Mucosa of descending colon (tissue), 3 donors: Measurements from ENCODE around the gene ENKUR. TPM values are rescaled to one million over a fixed set of nuclear protein-coding genes. Genes with fewer than 3 reads are reported as not detected.

Experiments used
- ATAC-seq: fragments of 200-7000 bp; cut with Tn5 transposase; one replicate; pipeline ENCODE4 v1.9.1; 2020; ENCODE audit warnings: mild to moderate bottlenecking, moderate library complexity
- DNase-seq, 3 donors: peaks; one replicate each; pipeline ENCODE4 v3.0.0-alpha.2; 2020
- H3K36me3 ChIP-seq: fragments of 200-600 bp; one replicate; pipeline ENCODE4 v1.8.0; 2021; ENCODE audit warnings: low read depth, mild to moderate bottlenecking
- H3K4me1 ChIP-seq: fragments of 200-600 bp; one replicate; pipeline ENCODE4 v1.8.0; 2021; ENCODE audit warnings: low read depth, mild to moderate bottlenecking
- H3K4me3 ChIP-seq: fragments of 200-600 bp; one replicate; pipeline ENCODE4 v1.8.0; 2021; ENCODE audit warnings: mild to moderate bottlenecking
- H3K9me3 ChIP-seq: fragments of 200-600 bp; one replicate; pipeline ENCODE4 v1.8.0; 2021; ENCODE audit warnings: mild to moderate bottlenecking
- CTCF ChIP-seq: fragments of 200-600 bp; IDR thresholded peaks from one replicate; pipeline ENCODE4 v1.8.0; 2022; ENCODE audit warnings: antibody characterized with exemption, mild to moderate bottlenecking
- intact Hi-C, 2 donors: fragments of 100-400 bp; cut with DNase I in 1 of 2; cut with micrococcal nuclease in 1 of 2; formaldehyde crosslinking; loops; one replicate each; pipeline versions ENCODE4 v1.11.0 to v1.11.1; 2022; cut with DNase I, micrococcal nuclease
- total RNA-seq, 3 donors: library from RNA; stranded (reverse); fragmentation: NEBNext Ultra II Directional in 2 of 3; extraction: Animal tissue kit (Norgen Biotek cat#: 25700) in 2 of 3; gene quantifications; one replicate each; pipeline versions ENCODE4 v1.2.1 to v1.2.4, GENCODE V29; 2021 to 2023
- donor health status: DM: no; HTN: no; CAD: no; lungs with moderate emphysema.
- donor health status: DM: no; HTN: no; CAD: no.
- donor health status: DM: no; HTN: yes; CAD: no.

ENKUR gene
- total RNA-seq, 3 donors from 2014 or later, result 0.32 to 0.98 (median 0.77) TPM

- intact Hi-C loops, result no loop called here
- no peak overlapping the region for H3K4me3 ChIP-seq
- H3K9me3 ChIP-seq, result no peaks in the 10 kb centered on the region
- no peaks in the 10 kb centered on the region for H3K4me1 ChIP-seq
- H3K36me3 ChIP-seq, result no peaks in the 10 kb centered on the region
- DNase-seq (no peak), ATAC-seq (no peak)
- no peak for TF ChIP-seq CTCF
These were observed 50.9 kb downstream of the ENKUR start for GRCh38 chr10:24965051-24965450.

DNA sequence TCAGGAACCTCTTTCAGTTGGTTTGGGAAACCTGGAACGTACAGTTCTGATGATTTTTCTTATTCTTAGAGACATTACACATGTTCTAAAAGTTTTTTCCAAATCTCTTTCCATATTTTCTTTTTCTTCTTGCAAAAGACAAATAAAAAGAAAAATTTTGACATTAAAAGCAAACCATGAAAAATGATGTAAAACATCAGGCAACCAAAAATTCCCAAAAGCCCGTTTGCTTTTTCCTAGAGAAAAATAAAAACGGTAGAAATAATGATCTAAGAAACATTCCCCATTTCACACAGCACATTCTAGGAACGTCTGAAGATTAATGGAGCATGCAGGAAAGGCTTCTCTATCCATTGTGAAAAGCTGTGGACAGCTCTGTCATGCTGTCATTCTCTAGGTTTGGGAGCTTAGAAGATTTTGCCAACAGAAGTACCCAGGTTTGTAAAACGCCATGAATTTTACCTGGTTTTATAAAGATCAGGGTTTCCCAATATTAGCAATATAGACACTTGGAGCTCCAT is 52.4 kb downstream of the ENKUR start:
- intact Hi-C loops, result no loop called here
- no peaks in the 10 kb centered on the region for H3K36me3 ChIP-seq
- no peak for TF ChIP-seq CTCF

GRCh38 chr10:24962995-24963394 is 53.0 kb downstream of the ENKUR start:
- no peak for TF ChIP-seq CTCF
- Histone ChIP-seq H3K36me3 (no peaks in the 10 kb centered on the region), H3K4me1 (no peaks in the 10 kb centered on the region), H3K9me3 (no peaks in the 10 kb centered on the region), H3K4me3 (no peak overlapping the region)
- intact Hi-C loops, result no loop called here
- peak; percentile 97 for ATAC-seq
- DNase-seq, result peak in 1 of 3 donors; percentile 47

More for the DNA sequence above, 52.4 kb downstream of the ENKUR start:
- no peaks in the 10 kb centered on the region for H3K4me1 ChIP-seq
- no peaks in the 10 kb centered on the region for H3K9me3 ChIP-seq
- no peak for DNase-seq
- no peak overlapping the region for H3K4me3 ChIP-seq
- ATAC-seq, result no peak

DNA sequence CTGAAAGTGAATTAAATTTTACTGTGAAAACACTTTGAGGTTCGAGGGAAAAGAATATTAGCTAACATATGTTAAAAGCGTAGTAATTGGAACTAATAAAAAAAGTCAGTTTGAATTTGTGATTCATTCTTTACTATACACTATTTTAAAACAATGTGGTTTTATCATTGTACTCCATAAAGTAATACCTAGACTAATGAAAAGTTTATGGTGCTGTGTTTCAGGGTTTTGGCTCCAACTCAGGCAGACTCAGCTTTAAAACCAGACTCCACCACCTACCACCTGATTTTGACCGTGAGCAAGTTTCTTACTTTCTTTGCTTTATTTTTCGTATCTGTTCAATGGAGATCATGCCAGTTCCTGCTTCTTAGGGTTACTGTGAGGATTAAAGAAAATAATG is 54.4 kb downstream of the ENKUR start:
- peak; percentile 11 for ATAC-seq
- DNase-seq, result no peak
- intact Hi-C loops, result no loop called here
- TF ChIP-seq CTCF, result no peak
- no peaks in the 10 kb centered on the region for H3K9me3 ChIP-seq
- no peak overlapping the region for H3K4me3 ChIP-seq
- no peaks in the 10 kb centered on the region for H3K4me1 ChIP-seq
- no peaks in the 10 kb centered on the region for H3K36me3 ChIP-seq

DNA sequence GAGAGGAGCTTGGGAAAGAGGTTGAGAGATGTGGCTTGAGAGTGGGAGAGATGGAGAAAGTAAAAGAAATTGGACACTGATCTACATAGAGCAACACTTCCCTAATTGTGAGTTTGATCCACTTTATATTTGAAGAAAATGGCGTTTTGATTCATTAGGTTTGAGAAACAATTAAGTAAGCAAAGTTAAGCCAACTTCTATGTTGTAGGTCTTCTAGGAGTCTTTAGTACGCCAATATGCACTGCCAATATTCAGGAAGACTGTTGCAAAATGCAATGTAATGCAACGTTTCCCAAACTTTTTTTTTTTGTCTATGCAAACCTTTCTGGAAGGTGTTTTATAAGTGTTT is 56.6 kb downstream of the ENKUR start:
- intact Hi-C loops, result no loop called here
- Histone ChIP-seq H3K4me1 (no peaks in the 10 kb centered on the region), H3K36me3 (no peaks in the 10 kb centered on the region), H3K4me3 (no peak overlapping the region), H3K9me3 (no peaks in the 10 kb centered on the region)
- ATAC-seq (no peak), DNase-seq (no peak)
- TF ChIP-seq CTCF, result no peak
